ACC112 (cell line): ENCODE measurements around the gene ZP2.
"Not testable (repeated sequence)": the region's sequence is repeated elsewhere in the genome, so short reads cannot be mapped to it uniquely, and the experiment has no call there.

ENCODE experiments used
- H2AFZ ChIP-seq: fragments of 200-600 bp; sonication (generic); one replicate; pipeline ENCODE4 v1.6.0; 2017; ENCODE audit warnings: antibody characterized with exemption, low read length; ENCODE audit not compliant: unreplicated experiment
- H3K27ac ChIP-seq: fragments of 200-600 bp; sonication (generic); 2 replicates; pipeline ENCODE4 v1.5.1; 2014; ENCODE audit warnings: low read depth, mild to moderate bottlenecking, antibody characterized with exemption, low read length, moderate library complexity
- H3K27me3 ChIP-seq: fragments of 200-600 bp; sonication (generic); 2 replicates; pipeline ENCODE4 v1.6.1; 2014; ENCODE audit warnings: mild to moderate bottlenecking, antibody characterized with exemption, low read length, moderate library complexity, mixed read lengths; ENCODE audit not compliant: insufficient read depth
- H3K36me3 ChIP-seq: fragments of 200-600 bp; sonication (generic); 2 replicates; pipeline ENCODE4 v1.6.1; 2016; ENCODE audit warnings: mild to moderate bottlenecking, antibody characterized with exemption, low read length, moderate library complexity, mixed read lengths; ENCODE audit not compliant: insufficient read depth
- H3K4me1 ChIP-seq: fragments of 200-600 bp; sonication (generic); one replicate; pipeline ENCODE4 v1.6.1; 2016; ENCODE audit warnings: low read length, mixed read lengths; ENCODE audit not compliant: insufficient read depth, unreplicated experiment, control insufficient read depth
- H3K4me3 ChIP-seq: fragments of 200-600 bp; sonication (generic); 2 replicates; pipeline ENCODE4 v1.5.1; 2014; ENCODE audit warnings: mild to moderate bottlenecking, low read depth, low read length
- H3K79me2 ChIP-seq: fragments of 200-600 bp; sonication (generic); one replicate; pipeline ENCODE4 v1.6.0; 2016; ENCODE audit warnings: low read length; ENCODE audit not compliant: control insufficient read depth, unreplicated experiment, insufficient read depth

The ZP2 gene

GRCh38 chr16:21179126-21179982 lies 32.0 kb downstream of the ZP2 start:
- Histone ChIP-seq H3K36me3 (peaks cover 26% of the 10 kb centered on the region; the same call in 1 of the 2 replicates), H3K4me3 (no peak overlapping the region), H3K79me2 (no peaks in the 10 kb centered on the region), H3K27me3 (no peaks in the 10 kb centered on the region), H3K27ac (no peak overlapping the region), H2AFZ (no peak overlapping the region), H3K4me1 (no peaks in the 10 kb centered on the region)

- no peak overlapping the region for H3K4me3 ChIP-seq
- H3K27me3 ChIP-seq, result no peaks in the 10 kb centered on the region
- peaks cover 25% of the 10 kb centered on the region for H3K36me3 ChIP-seq
- H3K27ac ChIP-seq, result no peak overlapping the region
- no peaks in the 10 kb centered on the region for H3K4me1 ChIP-seq
- H2AFZ ChIP-seq, result no peak overlapping the region
- H3K79me2 ChIP-seq, result no peaks in the 10 kb centered on the region
These were observed 36.0 kb downstream of the ZP2 start for GRCh38 chr16:21175397-21175796.

GRCh38 chr16:21172650-21173049 lies 38.7 kb downstream of the ZP2 start:
- Histone ChIP-seq H3K4me1 (peaks cover 6% of the 10 kb centered on the region), H3K27me3 (no peaks in the 10 kb centered on the region), H3K79me2 (no peaks in the 10 kb centered on the region), H3K4me3 (no peak overlapping the region), H3K36me3 (peaks cover 25% of the 10 kb centered on the region), H3K27ac (no peak overlapping the region), H2AFZ (no peak overlapping the region)

- not testable (repeated sequence) for H3K79me2 ChIP-seq, H3K4me3 ChIP-seq
- H3K36me3 ChIP-seq, result peaks cover 19% of the 10 kb centered on the region
These were observed 41.3 kb downstream of the ZP2 start for GRCh38 chr16:21170116-21170515.

GRCh38 chr16:21169249-21169981 lies 42.0 kb downstream of the ZP2 start:
- H3K79me2 ChIP-seq, result no peaks in the 10 kb centered on the region
- H3K36me3 ChIP-seq, result peaks cover 19% of the 10 kb centered on the region
- no peaks in the 10 kb centered on the region for H3K27me3 ChIP-seq
- peaks cover 14% of the 10 kb centered on the region for H3K4me1 ChIP-seq
- H3K4me3 ChIP-seq, result no peak overlapping the region
- no peak overlapping the region for H2AFZ ChIP-seq
- H3K27ac ChIP-seq, result no peak overlapping the region

More at GRCh38 chr16:21170116-21170515, 41.3 kb downstream of the ZP2 start:
- H2AFZ ChIP-seq, H3K27me3 ChIP-seq, H3K27ac ChIP-seq: not testable (repeated sequence)
- peaks cover 14% of the 10 kb centered on the region for H3K4me1 ChIP-seq

- Histone ChIP-seq H3K27me3 (no peaks in the 10 kb centered on the region), H3K79me2 (no peaks in the 10 kb centered on the region), H3K4me3 (no peak overlapping the region), H3K27ac (no peak overlapping the region), H2AFZ (no peak overlapping the region), H3K4me1 (peaks cover 14% of the 10 kb centered on the region), H3K36me3 (peaks cover 21% of the 10 kb centered on the region)
These were observed 43.3 kb downstream of the ZP2 start for GRCh38 chr16:21167929-21168602.

- Histone ChIP-seq H3K4me1 (peaks cover 14% of the 10 kb centered on the region), H3K27ac (peak overlapping the region; percentile 45; the same call in 1 of the 2 replicates), H3K79me2 (no peaks in the 10 kb centered on the region), H3K4me3 (no peak overlapping the region), H3K27me3 (no peaks in the 10 kb centered on the region), H2AFZ (no peak overlapping the region), H3K36me3 (peaks cover 25% of the 10 kb centered on the region)
These were observed 44.0 kb downstream of the ZP2 start for GRCh38 chr16:21167360-21167759.

- peaks cover 14% of the 10 kb centered on the region for H3K4me1 ChIP-seq
- H3K36me3 ChIP-seq, result peaks cover 25% of the 10 kb centered on the region
- H2AFZ ChIP-seq, result no peak overlapping the region
- H3K79me2 ChIP-seq, result no peaks in the 10 kb centered on the region
- H3K4me3 ChIP-seq, result no peak overlapping the region
- H3K27ac ChIP-seq, result peak overlapping the region; percentile 45; the same call in 1 of the 2 replicates
- no peaks in the 10 kb centered on the region for H3K27me3 ChIP-seq
These were observed 44.8 kb downstream of the ZP2 start for GRCh38 chr16:21166561-21166961.

- H3K27ac ChIP-seq, result no peak overlapping the region
- peaks cover 18% of the 10 kb centered on the region for H3K4me1 ChIP-seq
- no peak overlapping the region for H2AFZ ChIP-seq
- peaks cover 10% of the 10 kb centered on the region; the same call in 1 of the 2 replicates for H3K36me3 ChIP-seq
- H3K79me2 ChIP-seq, result no peaks in the 10 kb centered on the region
- no peak overlapping the region for H3K4me3 ChIP-seq
- no peaks in the 10 kb centered on the region for H3K27me3 ChIP-seq
These were observed 46.7 kb downstream of the ZP2 start for GRCh38 chr16:21164521-21165168.

GRCh38 chr16:21163576-21163975 lies 47.8 kb downstream of the ZP2 start:
- Histone ChIP-seq H2AFZ (no peak overlapping the region), H3K4me3 (no peak overlapping the region), H3K27ac (no peak overlapping the region), H3K36me3 (peaks cover 10% of the 10 kb centered on the region; the same call in 1 of the 2 replicates), H3K79me2 (no peaks in the 10 kb centered on the region), H3K27me3 (no peaks in the 10 kb centered on the region), H3K4me1 (peaks cover 13% of the 10 kb centered on the region)
